HG02571 (cell line): ENCODE data around the gene CD79B.
A peak's percentile ranks its signal among the peaks of the same experiment; 100 is the strongest.

ENCODE experiments used
- ATAC-seq: cut with Tn5 transposase; IDR thresholded peaks from one replicate; pipeline ENCODE4 v1.9.1; 2021; ENCODE audit warnings: mild to moderate bottlenecking, moderate library complexity; ENCODE audit not compliant: unreplicated experiment

Gene CD79B

DNA sequence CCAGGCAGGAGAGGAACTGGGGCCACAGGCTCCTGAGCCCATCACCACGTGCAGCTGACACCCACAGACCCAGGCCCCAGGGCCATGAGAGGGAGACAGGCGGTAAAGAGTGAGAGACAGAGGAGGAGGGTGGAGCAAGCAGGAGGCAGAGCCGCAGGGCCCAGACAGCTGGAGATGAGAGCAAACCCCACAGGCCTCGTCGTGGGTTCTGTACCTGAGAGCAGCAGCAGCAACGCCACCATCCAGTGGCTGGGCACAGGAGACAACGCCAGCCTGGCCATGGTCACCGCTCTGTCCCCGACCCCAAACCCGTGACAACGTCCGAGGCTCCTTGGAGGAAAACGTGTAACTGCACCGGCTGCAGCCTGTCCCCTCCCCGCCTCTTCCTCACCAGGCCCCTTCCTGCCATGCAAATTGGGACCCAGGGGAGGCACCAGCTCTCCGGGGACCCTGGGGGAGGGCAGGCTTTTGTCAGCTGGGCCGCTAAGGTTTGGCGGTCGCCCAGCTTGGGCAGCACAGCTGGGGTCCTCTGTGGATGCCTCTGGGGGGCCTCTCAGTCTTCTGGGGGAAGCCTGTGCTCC lies at the start of gene CD79B:
Gene CD79B (minus strand): TSS at position 351 of the 581 bp plus-strand sequence. CDS start 70 bp downstream, at position 281.
- ATAC-seq, result peak; percentile 80

GRCh38 chr17:63978272-63979200 lies 46.4 kb upstream of the CD79B start:
- ATAC-seq, result no peak

GRCh38 chr17:63976702-63977101 lies 44.6 kb upstream of the CD79B start:
- no peak for ATAC-seq

GRCh38 chr17:63975541-63976092 lies 43.5 kb upstream of the CD79B start:
- no peak for ATAC-seq

GRCh38 chr17:63974594-63975192 lies 42.6 kb upstream of the CD79B start:
- ATAC-seq, result no peak

DNA sequence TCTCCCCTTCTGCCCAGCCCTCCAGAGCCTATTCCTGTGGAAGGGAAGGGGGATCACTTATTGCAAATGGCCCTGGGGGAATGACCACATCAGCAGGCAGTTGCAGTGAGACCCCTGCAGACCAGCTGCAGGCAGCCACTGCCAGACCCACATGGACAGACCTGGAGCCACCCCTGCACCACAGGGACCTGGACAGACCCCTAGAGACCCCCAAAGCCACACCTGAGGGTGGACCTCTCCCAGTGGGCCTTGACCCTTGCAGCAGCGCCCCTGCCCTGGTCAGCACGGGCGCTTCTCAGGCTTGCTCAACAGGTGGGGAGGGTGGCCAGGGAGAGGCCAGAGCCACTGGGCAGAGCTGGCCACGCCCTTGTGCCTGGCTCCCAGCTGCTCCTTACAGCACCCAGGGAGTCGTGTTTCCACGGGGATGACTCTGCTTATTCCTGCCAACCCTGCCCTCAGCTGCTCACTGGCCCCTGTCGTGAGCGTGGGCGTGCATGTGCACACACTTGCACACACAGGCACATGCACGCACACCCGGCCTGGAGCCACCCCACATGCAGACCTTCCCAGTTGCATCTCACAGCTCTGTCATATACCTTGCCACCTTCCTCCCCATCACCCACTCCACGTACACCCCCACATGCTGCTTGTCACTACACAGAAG lies 41.9 kb upstream of the CD79B start:
- no peak for ATAC-seq

GRCh38 chr17:63973247-63973646 lies 41.1 kb upstream of the CD79B start:
- no peak for ATAC-seq

DNA sequence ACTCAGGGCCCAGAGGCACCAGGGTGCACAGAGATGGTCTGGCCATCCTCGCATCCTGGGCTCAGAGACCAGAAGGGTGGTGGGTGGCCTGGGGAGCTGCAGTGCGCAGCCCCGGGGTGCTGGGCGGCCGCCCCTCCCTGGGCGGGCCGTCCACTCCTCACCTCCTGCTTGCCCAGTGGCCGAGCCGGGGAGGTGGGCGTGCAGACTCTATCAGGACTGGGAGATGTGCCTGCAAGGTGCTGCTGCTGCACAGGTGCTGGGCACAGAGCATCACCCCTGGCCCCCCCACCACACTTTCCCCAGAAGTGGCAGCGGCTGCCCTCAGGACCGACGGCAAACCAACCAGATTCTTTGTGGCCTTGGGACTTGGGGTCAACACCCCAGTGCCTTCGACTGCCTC lies 40.7 kb upstream of the CD79B start, which contains the start of gene SCN4A:
Gene SCN4A (minus strand): TSS at position 123 of the 400 bp plus-strand sequence. CDS start 77 bp downstream, at position 46.
- ATAC-seq, result no peak

- no peak for ATAC-seq
Observed at GRCh38 chr17:63969278-63969677, 37.1 kb upstream of the CD79B start.

GRCh38 chr17:63967953-63968352 lies 35.8 kb upstream of the CD79B start:
- no peak for ATAC-seq

DNA sequence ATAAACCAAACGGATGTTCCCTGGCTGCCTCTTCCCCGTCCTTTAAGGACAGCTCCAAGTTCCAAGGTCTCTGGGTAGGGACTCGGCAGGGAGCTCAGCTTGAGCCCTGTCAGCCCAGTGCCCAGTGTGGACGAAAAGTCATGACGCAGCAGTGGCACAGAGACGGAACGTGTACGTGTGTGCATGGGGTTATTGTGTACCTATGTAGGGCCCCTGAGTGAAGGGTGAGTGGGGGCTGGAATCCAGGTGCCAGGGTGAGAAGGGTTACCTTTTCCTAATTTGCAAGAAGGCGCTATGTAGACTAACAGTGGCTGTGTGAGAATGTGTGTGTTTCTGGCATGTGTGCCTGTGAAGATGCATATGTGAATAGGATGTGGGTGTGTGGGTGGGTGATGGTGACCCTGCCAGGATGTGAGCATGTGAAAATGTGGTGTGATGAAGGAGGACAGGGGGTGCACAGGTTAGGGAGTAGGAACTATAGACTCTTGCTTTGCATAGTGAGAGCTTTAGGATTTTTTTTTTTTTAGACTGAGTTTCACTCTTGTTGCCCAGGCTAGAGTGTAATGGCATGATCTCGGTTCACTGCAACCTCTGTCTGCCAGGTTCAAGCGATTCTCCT lies 34.6 kb upstream of the CD79B start:
- no peak for ATAC-seq

DNA sequence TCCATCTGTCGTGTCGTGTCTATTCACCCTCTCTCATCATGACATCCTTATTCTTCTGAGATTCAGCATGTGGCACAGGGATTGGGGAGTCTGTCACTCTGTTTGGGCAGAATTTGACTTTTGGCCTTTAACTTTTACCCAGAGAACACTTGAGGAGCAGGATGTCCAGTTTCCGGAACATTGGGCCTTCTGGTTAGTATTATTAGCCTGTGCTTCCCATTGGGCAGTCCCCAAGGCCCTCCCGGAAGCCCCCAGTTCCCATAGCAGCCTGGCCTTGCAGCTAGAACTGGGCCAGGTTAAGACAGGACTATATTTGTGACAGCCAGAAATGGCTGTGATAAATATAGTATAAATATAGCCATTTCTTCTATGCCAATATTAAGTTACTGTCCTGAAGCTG lies 31.0 kb upstream of the CD79B start:
- no peak for ATAC-seq

GRCh38 chr17:63962298-63962744 lies 30.2 kb upstream of the CD79B start:
- ATAC-seq, result no peak

- no peak for ATAC-seq
Observed at GRCh38 chr17:63961355-63962212, 29.5 kb upstream of the CD79B start.

DNA sequence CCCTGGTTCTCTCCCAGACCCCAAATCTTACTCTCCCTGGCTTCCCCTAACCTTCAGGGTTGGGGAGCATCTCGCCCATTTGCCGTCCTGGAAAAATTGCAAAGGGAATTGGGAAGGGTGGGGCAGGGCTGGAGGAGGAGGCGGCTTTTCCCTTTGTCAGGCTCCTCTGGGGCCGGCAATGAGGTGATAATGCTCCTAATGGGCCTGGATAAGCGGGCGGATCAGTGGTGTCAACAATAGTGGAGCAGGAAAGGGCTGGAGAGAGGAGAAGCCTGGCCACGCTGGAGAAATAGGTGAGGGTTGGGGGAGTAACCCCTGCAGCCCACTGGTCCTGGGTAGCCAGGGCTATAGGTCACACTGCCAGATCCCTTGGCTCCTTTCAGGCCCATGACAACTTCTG lies 28.3 kb upstream of the CD79B start:
- ATAC-seq, result no peak

GRCh38 chr17:63960006-63960405 lies 27.9 kb upstream of the CD79B start:
- no peak for ATAC-seq

- no peak for ATAC-seq
Observed at GRCh38 chr17:63956296-63956920, 24.3 kb upstream of the CD79B start.

DNA sequence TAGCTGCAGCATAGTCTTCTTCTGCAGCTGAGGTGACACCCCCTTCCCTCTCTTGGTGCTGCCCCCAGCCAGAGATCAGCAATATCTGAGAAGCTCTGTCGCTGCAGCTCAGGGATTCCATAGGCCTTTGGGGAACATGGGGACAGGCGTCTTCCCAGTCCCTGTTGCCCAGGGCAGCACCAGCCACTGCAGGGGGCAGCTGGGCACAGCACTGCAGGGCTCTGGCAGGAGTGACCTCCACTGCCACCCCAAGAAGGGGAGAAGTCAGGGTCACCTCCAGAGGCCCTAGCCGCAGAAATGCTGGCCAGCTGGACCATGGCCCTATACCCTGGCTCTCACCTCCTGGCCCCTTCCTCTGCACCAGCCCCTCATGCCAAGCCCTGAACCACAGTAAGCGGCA lies 23.7 kb upstream of the CD79B start:
- ATAC-seq, result no peak

GRCh38 chr17:63955232-63955631 lies 23.1 kb upstream of the CD79B start:
- no peak for ATAC-seq
